ENCODE data around the gene FAM110A.
"Not testable (repeated sequence)": the region's sequence is repeated elsewhere in the genome, so short reads cannot be mapped to it uniquely, and the experiment has no call there.

The FAM110A gene

GRCh38 chr20:826695-827323 lies 6.7 kb upstream of the FAM110A start:
- Mint-ChIP-seq H3K9me3 (no peaks in the 10 kb centered on the region), H3K4me3 (no peak overlapping the region), H3K36me3 (ENCODE audit: insufficient read depth) (no peaks in the 10 kb centered on the region), H3K4me1 (ENCODE audit: low read depth in 2 of 2) (no peaks in the 10 kb centered on the region), H3K27me3 (peaks cover 0 to 9% of the 10 kb centered on the region in 2 donors), H3K27ac (no peak overlapping the region)
- no peak for DNase-seq
- ATAC-seq (replicated peaks), result no peak

GRCh38 chr20:827981-828380 lies 5.5 kb upstream of the FAM110A start:
- H3K9me3 Mint-ChIP-seq; H3K4me3 Mint-ChIP-seq; DNase-seq; H3K27me3 Mint-ChIP-seq; H3K4me1 Mint-ChIP-seq (ENCODE audit: low read depth in 2 of 2); H3K36me3 Mint-ChIP-seq (ENCODE audit: insufficient read depth); H3K27ac Mint-ChIP-seq; ATAC-seq (replicated peaks): not testable (repeated sequence)

GRCh38 chr20:828987-829386 lies 4.5 kb upstream of the FAM110A start:
- no peak overlapping the region for H3K27ac Mint-ChIP-seq
- peaks cover 12% of the 10 kb centered on the region for H3K36me3 Mint-ChIP-seq (ENCODE audit: insufficient read depth)
- H3K4me1 Mint-ChIP-seq (ENCODE audit: low read depth in 2 of 2), result peaks cover 5% of the 10 kb centered on the region in 2 donors
- H3K27me3 Mint-ChIP-seq, result peaks cover 0 to 9% of the 10 kb centered on the region in 2 donors
- DNase-seq, result no peak
- no peak overlapping the region for H3K4me3 Mint-ChIP-seq
- ATAC-seq (replicated peaks), result no peak
- H3K9me3 Mint-ChIP-seq, result no peaks in the 10 kb centered on the region

DNA sequence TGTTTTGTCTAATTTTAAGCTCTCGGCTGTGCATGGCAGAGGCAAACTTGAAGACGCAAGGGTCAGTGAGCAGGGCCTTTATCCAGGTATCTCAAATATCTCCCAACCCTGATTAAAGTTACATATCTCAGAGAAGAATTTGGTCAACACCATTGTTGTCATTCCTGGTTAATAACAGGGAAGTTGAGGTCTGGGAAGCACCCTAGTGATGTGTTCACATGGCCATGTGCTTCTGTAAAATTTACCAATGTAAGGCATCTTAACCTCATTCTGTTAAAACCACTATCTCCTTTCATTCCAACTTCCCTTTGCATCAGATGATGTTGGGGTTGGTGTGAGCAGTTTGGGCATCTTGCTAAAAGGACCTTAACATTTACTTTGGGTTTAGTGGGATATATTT lies 4.0 kb upstream of the FAM110A start:
- peaks cover 0 to 9% of the 10 kb centered on the region in 2 donors for H3K27me3 Mint-ChIP-seq

DNA sequence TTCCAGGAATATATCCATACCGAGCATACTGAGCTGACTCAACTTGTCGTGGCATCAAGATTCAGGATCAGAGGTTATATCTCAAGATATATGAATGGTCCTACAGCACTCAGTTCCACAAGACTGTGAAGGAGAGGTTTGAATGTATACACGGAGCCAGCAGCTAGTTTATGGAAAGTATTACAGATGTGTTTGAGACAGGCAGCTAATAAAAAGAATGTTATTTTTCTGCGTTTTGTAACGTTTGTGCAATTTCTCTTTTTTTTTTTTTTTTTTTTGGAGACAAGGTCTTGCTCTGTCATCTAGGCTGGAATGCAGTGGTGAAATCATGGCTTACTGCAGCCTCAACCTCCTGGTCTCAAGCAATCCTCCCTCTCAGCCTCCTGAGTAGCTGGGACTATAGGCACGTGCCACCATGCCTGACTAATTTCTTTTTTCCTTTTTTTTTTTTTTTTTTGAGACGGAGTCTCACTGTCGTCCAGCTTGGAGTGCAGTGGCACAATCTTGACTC lies 3.4 kb upstream of the FAM110A start:
- peaks cover 0 to 9% of the 10 kb centered on the region in 2 donors for H3K27me3 Mint-ChIP-seq
- peaks cover 17% of the 10 kb centered on the region for H3K36me3 Mint-ChIP-seq (ENCODE audit: insufficient read depth)
- no peak for DNase-seq

More for the DNA sequence above, 4.0 kb upstream of the FAM110A start:
- peaks cover 11% of the 10 kb centered on the region in 2 donors for H3K4me1 Mint-ChIP-seq (ENCODE audit: low read depth in 2 of 2)
- no peaks in the 10 kb centered on the region for H3K9me3 Mint-ChIP-seq
- ATAC-seq (replicated peaks), result no peak
- DNase-seq, result no peak
- peaks cover 16% of the 10 kb centered on the region for H3K36me3 Mint-ChIP-seq (ENCODE audit: insufficient read depth)
- H3K4me3 Mint-ChIP-seq, result no peak overlapping the region
- H3K27ac Mint-ChIP-seq, result no peak overlapping the region

DNA sequence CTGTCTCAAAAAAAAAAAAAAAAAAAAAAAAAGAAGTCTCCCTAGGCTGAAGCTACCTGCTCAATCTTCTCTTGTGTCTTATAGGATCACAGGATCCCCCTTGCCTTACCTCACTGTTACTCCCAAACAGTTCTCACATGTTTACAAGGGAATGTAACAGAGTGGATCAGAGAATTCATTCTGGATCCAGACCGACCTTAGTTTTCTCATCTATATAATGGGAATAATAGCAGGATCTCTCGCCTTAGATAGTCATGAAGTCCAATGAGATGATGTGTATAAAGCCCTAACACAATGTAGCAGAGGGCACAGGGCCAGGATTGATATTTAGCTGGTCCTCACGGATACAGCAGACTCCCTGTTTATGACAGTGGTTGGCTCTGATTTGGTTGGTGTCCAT lies 2.3 kb upstream of the FAM110A start:
- H3K27ac Mint-ChIP-seq, result no peak overlapping the region

More for the DNA sequence above, 3.4 kb upstream of the FAM110A start:
- H3K4me3 Mint-ChIP-seq, result no peak overlapping the region
- H3K27ac Mint-ChIP-seq, result no peak overlapping the region
- ATAC-seq (replicated peaks), result no peak
- no peaks in the 10 kb centered on the region for H3K9me3 Mint-ChIP-seq
- peaks cover 12 to 15% of the 10 kb centered on the region in 2 donors for H3K4me1 Mint-ChIP-seq (ENCODE audit: low read depth in 2 of 2)

GRCh38 chr20:831956-832355 lies 1.6 kb upstream of the FAM110A start:
- Mint-ChIP-seq H3K9me3 (no peaks in the 10 kb centered on the region), H3K36me3 (ENCODE audit: insufficient read depth) (peaks cover 17% of the 10 kb centered on the region), H3K4me3 (no peak overlapping the region), H3K27me3 (no peaks in the 10 kb centered on the region), H3K27ac (no peak overlapping the region), H3K4me1 (ENCODE audit: low read depth in 2 of 2) (peaks cover 27 to 29% of the 10 kb centered on the region in 2 donors)
- DNase-seq, result no peak
- ATAC-seq (replicated peaks), result no peak

More for the DNA sequence above, 2.3 kb upstream of the FAM110A start:
- H3K27me3 Mint-ChIP-seq, result no peaks in the 10 kb centered on the region
- no peaks in the 10 kb centered on the region for H3K9me3 Mint-ChIP-seq
- DNase-seq, result no peak
- ATAC-seq (replicated peaks), result no peak
- H3K4me1 Mint-ChIP-seq (ENCODE audit: low read depth in 2 of 2), result peaks cover 21 to 22% of the 10 kb centered on the region in 2 donors
- H3K36me3 Mint-ChIP-seq (ENCODE audit: insufficient read depth), result peaks cover 17% of the 10 kb centered on the region
- no peak overlapping the region for H3K4me3 Mint-ChIP-seq

DNA sequence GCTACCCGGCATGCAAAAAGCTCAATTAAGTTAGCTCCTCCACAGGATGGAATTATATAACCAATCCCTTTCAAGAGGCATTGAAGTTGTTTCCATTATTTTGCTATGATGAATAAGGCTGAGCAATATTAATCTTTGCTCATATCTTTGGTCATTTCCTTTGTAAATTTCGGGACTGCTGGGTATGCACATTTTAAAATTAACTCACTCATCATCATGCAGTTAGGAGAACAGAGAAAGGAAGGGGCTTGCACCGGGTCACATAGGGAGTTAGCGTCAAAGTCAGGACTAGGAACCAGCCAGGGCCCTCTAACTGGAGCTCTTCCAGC lies 430 bp upstream of the FAM110A start:
- DNase-seq, result no peak
- Mint-ChIP-seq H3K27me3 (no peaks in the 10 kb centered on the region), H3K4me3 (peak overlapping the region; percentile 92 to 94), H3K36me3 (ENCODE audit: insufficient read depth) (peaks cover 17% of the 10 kb centered on the region), H3K4me1 (ENCODE audit: low read depth in 2 of 2) (peaks cover 31 to 38% of the 10 kb centered on the region in 2 donors), H3K27ac (peak overlapping the region; percentile 96), H3K9me3 (no peaks in the 10 kb centered on the region)
- ATAC-seq (replicated peaks), result no peak

GRCh38 chr20:834151-834746 lies 734 bp downstream of the FAM110A start:
- H3K27ac Mint-ChIP-seq, result peak overlapping the region; percentile 96
- H3K4me3 Mint-ChIP-seq, result peak overlapping the region; percentile 92 to 94
- no peaks in the 10 kb centered on the region for H3K9me3 Mint-ChIP-seq
- peaks cover 17% of the 10 kb centered on the region for H3K36me3 Mint-ChIP-seq (ENCODE audit: insufficient read depth)
- H3K4me1 Mint-ChIP-seq (ENCODE audit: low read depth in 2 of 2), result peaks cover 35 to 43% of the 10 kb centered on the region in 2 donors
- ATAC-seq (replicated peaks) (no peak), DNase-seq (no peak)
- H3K27me3 Mint-ChIP-seq, result no peaks in the 10 kb centered on the region

- Mint-ChIP-seq H3K9me3 (no peaks in the 10 kb centered on the region), H3K36me3 (ENCODE audit: insufficient read depth) (peaks cover 21% of the 10 kb centered on the region), H3K27ac (peak overlapping the region; percentile 1 to 96), H3K4me3 (peak overlapping the region; percentile 92 to 94), H3K4me1 (ENCODE audit: low read depth in 2 of 2) (peaks cover 41 to 46% of the 10 kb centered on the region in 2 donors), H3K27me3 (no peaks in the 10 kb centered on the region)
- ATAC-seq (replicated peaks), result no peak
- no peak for DNase-seq
Measured at GRCh38 chr20:835608-836045, 2.1 kb downstream of the FAM110A start.

DNA sequence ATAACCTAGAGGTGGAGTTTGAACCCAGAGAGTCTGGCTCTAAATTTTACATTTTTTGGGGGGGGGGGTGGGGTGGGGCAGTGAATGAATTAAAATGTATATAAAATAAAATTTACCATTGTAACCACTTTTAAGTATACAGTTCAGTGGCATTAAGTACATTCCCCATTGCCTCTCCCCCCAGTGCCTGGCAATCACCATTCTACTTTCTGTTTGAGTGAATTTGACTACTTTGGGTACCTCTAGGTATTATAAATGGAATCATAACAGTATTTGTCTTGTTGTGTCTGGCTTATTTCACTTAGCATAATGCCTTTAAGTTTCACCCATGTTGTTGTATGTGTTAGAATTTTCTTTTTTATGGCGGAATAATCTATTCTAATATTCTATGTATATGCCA lies 2.7 kb downstream of the FAM110A start:
- Mint-ChIP-seq H3K27me3 (no peaks in the 10 kb centered on the region), H3K4me3 (peak overlapping the region; percentile 49 to 92), H3K9me3 (no peaks in the 10 kb centered on the region), H3K36me3 (ENCODE audit: insufficient read depth) (peaks cover 21% of the 10 kb centered on the region), H3K4me1 (ENCODE audit: low read depth in 2 of 2) (peaks cover 41 to 46% of the 10 kb centered on the region in 2 donors), H3K27ac (peak overlapping the region in 1 of 2 donors; percentile 4)
- no peak for ATAC-seq (replicated peaks)
- DNase-seq, result no peak

GRCh38 chr20:839015-839414 lies 5.5 kb downstream of the FAM110A start:
- H3K36me3 Mint-ChIP-seq (ENCODE audit: insufficient read depth), result peaks cover 9% of the 10 kb centered on the region
- no peak overlapping the region for H3K4me3 Mint-ChIP-seq
- peaks cover 36 to 46% of the 10 kb centered on the region in 2 donors for H3K4me1 Mint-ChIP-seq (ENCODE audit: low read depth in 2 of 2)
- no peak for ATAC-seq (replicated peaks)
- no peak overlapping the region for H3K27ac Mint-ChIP-seq
- H3K9me3 Mint-ChIP-seq, result no peaks in the 10 kb centered on the region
- H3K27me3 Mint-ChIP-seq, result no peaks in the 10 kb centered on the region
- DNase-seq, result no peak

GRCh38 chr20:839626-840025 lies 6.1 kb downstream of the FAM110A start:
- Mint-ChIP-seq H3K27me3 (no peaks in the 10 kb centered on the region), H3K36me3 (ENCODE audit: insufficient read depth) (peaks cover 8% of the 10 kb centered on the region), H3K4me1 (ENCODE audit: low read depth in 2 of 2) (peaks cover 33 to 44% of the 10 kb centered on the region in 2 donors), H3K4me3 (no peak overlapping the region), H3K9me3 (no peaks in the 10 kb centered on the region), H3K27ac (no peak overlapping the region)
- DNase-seq (no peak), ATAC-seq (replicated peaks) (no peak)

- H3K9me3 Mint-ChIP-seq, result no peaks in the 10 kb centered on the region
- DNase-seq (no peak), ATAC-seq (replicated peaks) (no peak)
- no peak overlapping the region for H3K27ac Mint-ChIP-seq
- no peaks in the 10 kb centered on the region for H3K27me3 Mint-ChIP-seq
- H3K4me3 Mint-ChIP-seq, result peak overlapping the region; percentile 8 to 60
- H3K4me1 Mint-ChIP-seq (ENCODE audit: low read depth in 2 of 2), result peaks cover 29 to 40% of the 10 kb centered on the region in 2 donors
- peaks cover 9% of the 10 kb centered on the region for H3K36me3 Mint-ChIP-seq (ENCODE audit: insufficient read depth)
Measured at GRCh38 chr20:840503-840857, 7.0 kb downstream of the FAM110A start.

Data from effector memory CD8-positive, alpha-beta T cell (primary cell).